Keratinocyte (primary cell): ENCODE measurements around the gene FBXL22. TPM values are rescaled to one million over a fixed set of nuclear protein-coding genes. Genes with fewer than 3 reads are reported as not detected.

Experiments used
- DNase-seq: peaks from one replicate; pipeline ENCODE4 v3.0.0-alpha.2; 2011; ENCODE audit warnings: low read depth, missing footprints, low spot score
- FAIRE-seq: peaks from 2 replicates; lab custom pipeline; 2011; peaks lifted over from hg19 to GRCh38; lab: Jason Lieb, UNC
- H2AFZ ChIP-seq: 2 replicates; pipeline ENCODE4 v1.6.0; 2012; ENCODE audit warnings: low read length, control low read depth, inconsistent platforms; ENCODE audit not compliant: control insufficient read depth
- H3K27ac ChIP-seq: 2 replicates; pipeline ENCODE4 v1.5.1; 2011; ENCODE audit warnings: low read length; ENCODE audit not compliant: control insufficient read depth, insufficient read depth
- H3K27me3 ChIP-seq: 3 replicates; pipeline ENCODE4 v1.6.0; 2011; ENCODE audit warnings: low read length; ENCODE audit not compliant: control insufficient read depth, insufficient read depth; ENCODE audit errors: extremely low read depth
- H3K36me3 ChIP-seq, 2 experiments: 2 replicates in 1 of 2; 3 replicates in 1 of 2; pipeline ENCODE4 v1.5.1; 2011; ENCODE audit warnings: low read length in 2 of 2, mild to moderate bottlenecking in 1 of 2; ENCODE audit not compliant: control insufficient read depth in 2 of 2, insufficient read depth in 2 of 2; ENCODE audit errors: extremely low read depth in 1 of 2
- H3K4me1 ChIP-seq: 3 replicates; pipeline ENCODE4 v1.5.1; 2011; ENCODE audit warnings: low read length; ENCODE audit not compliant: control insufficient read depth, insufficient read depth; ENCODE audit errors: extremely low read depth
- H3K4me2 ChIP-seq: 3 replicates; pipeline ENCODE4 v1.6.0; 2011; ENCODE audit warnings: low read depth, low read length; ENCODE audit not compliant: control insufficient read depth, insufficient read depth; ENCODE audit errors: extremely low read depth
- H3K4me3 ChIP-seq, 3 experiments: fragments of 200-600 bp in 1 of 3; sonication (generic) in 1 of 3; 2 replicates in 2 of 3; 3 replicates in 1 of 3; pipeline ENCODE4 v1.5.1; 2011 to 2016; ENCODE audit warnings: low read length in 3 of 3, mild to moderate bottlenecking in 3 of 3, control low read depth in 2 of 3, inconsistent platforms in 1 of 3, low read depth in 1 of 3, mixed read lengths in 1 of 3, mixed run types in 1 of 3, moderate library complexity in 1 of 3; ENCODE audit not compliant: control insufficient read depth in 2 of 3, insufficient read depth in 2 of 3; ENCODE audit errors: extremely low read depth in 1 of 3
- H3K79me2 ChIP-seq: 2 replicates; pipeline ENCODE4 v1.6.0; 2012; ENCODE audit warnings: low read length; ENCODE audit not compliant: control insufficient read depth, insufficient read depth
- H3K9ac ChIP-seq: 3 replicates; pipeline ENCODE4 v1.6.0; 2011; ENCODE audit warnings: low read length; ENCODE audit not compliant: control insufficient read depth, insufficient read depth; ENCODE audit errors: extremely low read depth
- H3K9me1 ChIP-seq: 3 replicates; pipeline ENCODE4 v1.6.0; 2011; ENCODE audit warnings: low read length; ENCODE audit not compliant: control insufficient read depth, insufficient read depth; ENCODE audit errors: extremely low read depth
- H3K9me3 ChIP-seq: 2 replicates; pipeline ENCODE4 v1.5.1; 2012; ENCODE audit warnings: low read depth, low read length; ENCODE audit not compliant: control insufficient read depth
- H4K20me1 ChIP-seq: 3 replicates; pipeline ENCODE4 v1.6.0; 2011; ENCODE audit warnings: low read length; ENCODE audit not compliant: control insufficient read depth, insufficient read depth; ENCODE audit errors: extremely low read depth
- CTCF ChIP-seq, 3 experiments: IDR thresholded peaks in 1 of 3; conservative IDR thresholded peaks in 1 of 3; optimal IDR thresholded peaks in 1 of 3; 2 replicates in 2 of 3; 3 replicates in 1 of 3; pipeline versions ENCODE3 to v1.5.1; 2011; ENCODE audit warnings: low read length in 3 of 3, mild to moderate bottlenecking in 3 of 3, moderate library complexity in 2 of 3, control low read depth in 1 of 3, inconsistent platforms in 1 of 3; ENCODE audit not compliant: insufficient read depth in 2 of 3; ENCODE audit errors: extremely low read depth in 1 of 3
- EZH2 ChIP-seq: IDR thresholded peaks from one replicate; pipeline ENCODE4 v1.6.1; 2012; ENCODE audit warnings: inconsistent platforms, mild to moderate bottlenecking, low read length, moderate library complexity
- dilution Hi-C: fragments of 300-500 bp; cut with MboI; formaldehyde crosslinking; loops from one replicate; pipeline ENCODE4 v1.7.0; 2020; ENCODE audit warnings: low sequenced_read_pairs; ENCODE audit not compliant: extremely low pct_ligation_motif_present
- polyA plus RNA-seq, 5 experiments: library from polyadenylated mRNA; depleted of rRNA in 3 of 5; stranded (reverse) in 3 of 5; stranded (forward) in 1 of 5; unstranded in 1 of 5; fragments of >200 nt; gene quantifications; 1 replicate in 1 of 5; 2 replicates in 3 of 5; 3 replicates in 1 of 5; pipeline versions ENCODE4 v1.2.1 to v1.2.3, GENCODE V29; 2011 to 2012; ENCODE audit warnings: missing spikeins in 2 of 5, low read depth in 1 of 5, low replicate concordance in 1 of 5

FBXL22 gene
- polyA plus RNA-seq, 1 donor (not counting 4 experiments of a cell fraction or from before 2014, with no cell fraction given), result 0.04 TPM

- H3K27me3 ChIP-seq, result no peaks in the 10 kb centered on the region
- H3K4me1 ChIP-seq, result peaks cover 15% of the 10 kb centered on the region
- TF ChIP-seq EZH2 (no peak), CTCF (optimal IDR thresholded peaks at IDR 0.05 in 1 of 3, IDR thresholded peaks at IDR 0.05 in 1 of 3, conservative IDR thresholded peaks at IDR 0.05 in 1 of 3; ENCODE audit: extremely low read depth in 1 of 3, insufficient read depth in 2 of 3, low read length in 3 of 3) (peak in 1 of 3 experiments; percentile 30)
- peak overlapping the region; percentile 71 for H3K27ac ChIP-seq
- no peaks in the 10 kb centered on the region for H3K9me3 ChIP-seq
- no peaks in the 10 kb centered on the region for H3K36me3 ChIP-seq
- DNase-seq, result peak; percentile 32
- H3K4me3 ChIP-seq, result peak overlapping the region; percentile 64 to 91 (median 82)
- FAIRE-seq, result no peak
- H4K20me1 ChIP-seq, result no peaks in the 10 kb centered on the region
- peak overlapping the region; percentile 97 for H2AFZ ChIP-seq
- no peaks in the 10 kb centered on the region for H3K79me2 ChIP-seq
- peak overlapping the region; percentile 93 for H3K4me2 ChIP-seq
- H3K9ac ChIP-seq, result peak overlapping the region; percentile 84
- H3K9me1 ChIP-seq, result no peaks in the 10 kb centered on the region
- dilution Hi-C loops, result no loop called here
Observed at GRCh38 chr15:63600616-63601025, 3.4 kb downstream of the FBXL22 start.

- no peaks in the 10 kb centered on the region for H3K27me3 ChIP-seq
- H3K9me3 ChIP-seq, result no peaks in the 10 kb centered on the region
- peak overlapping the region; percentile 93 for H3K4me2 ChIP-seq
- H4K20me1 ChIP-seq, result no peaks in the 10 kb centered on the region
- dilution Hi-C loops, result no loop called here
- H3K4me3 ChIP-seq, result peak overlapping the region; percentile 64 to 91 (median 82)
- H3K4me1 ChIP-seq, result peaks cover 15% of the 10 kb centered on the region
- H2AFZ ChIP-seq, result peak overlapping the region; percentile 97
- H3K9ac ChIP-seq, result peak overlapping the region; percentile 84
- DNase-seq (no peak), FAIRE-seq (no peak)
- TF ChIP-seq EZH2, result no peak
- no peak for TF ChIP-seq CTCF (optimal IDR thresholded peaks at IDR 0.05 in 1 of 3, IDR thresholded peaks at IDR 0.05 in 1 of 3, conservative IDR thresholded peaks at IDR 0.05 in 1 of 3; ENCODE audit: extremely low read depth in 1 of 3, insufficient read depth in 2 of 3, low read length in 3 of 3)
- peak overlapping the region; percentile 71 for H3K27ac ChIP-seq
- H3K79me2 ChIP-seq, result no peaks in the 10 kb centered on the region
- no peaks in the 10 kb centered on the region for H3K9me1 ChIP-seq
- no peaks in the 10 kb centered on the region for H3K36me3 ChIP-seq
Observed at GRCh38 chr15:63601026-63601703, 4.0 kb downstream of the FBXL22 start.
